ENCODE data around the gene SPRR2D.
"Not testable (repeated sequence)": the region's sequence is repeated elsewhere in the genome, so short reads cannot be mapped to it uniquely, and the experiment has no call there.

SPRR2D gene

DNA sequence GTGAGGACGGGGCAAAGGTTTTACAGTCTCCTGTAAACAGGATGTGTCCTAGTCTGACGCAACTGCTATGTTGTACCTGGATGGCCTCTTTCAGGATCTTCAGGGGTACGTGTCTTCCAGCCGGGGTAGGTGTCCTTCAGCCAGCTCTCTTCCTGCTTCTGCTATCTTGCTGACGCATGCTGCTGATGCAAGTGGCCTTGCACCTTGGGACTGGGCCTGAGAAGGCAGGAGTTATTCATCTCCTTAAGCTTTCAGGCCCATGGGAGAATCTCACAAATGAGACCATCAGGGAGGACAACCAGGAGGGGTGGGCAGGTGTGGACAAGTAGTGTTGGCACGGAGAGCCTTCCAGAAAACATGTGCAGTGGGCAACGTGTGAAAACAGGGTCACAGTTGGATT, 17.8 kb downstream of the SPRR2D start:
- TF ChIP-seq, protein P1, sequence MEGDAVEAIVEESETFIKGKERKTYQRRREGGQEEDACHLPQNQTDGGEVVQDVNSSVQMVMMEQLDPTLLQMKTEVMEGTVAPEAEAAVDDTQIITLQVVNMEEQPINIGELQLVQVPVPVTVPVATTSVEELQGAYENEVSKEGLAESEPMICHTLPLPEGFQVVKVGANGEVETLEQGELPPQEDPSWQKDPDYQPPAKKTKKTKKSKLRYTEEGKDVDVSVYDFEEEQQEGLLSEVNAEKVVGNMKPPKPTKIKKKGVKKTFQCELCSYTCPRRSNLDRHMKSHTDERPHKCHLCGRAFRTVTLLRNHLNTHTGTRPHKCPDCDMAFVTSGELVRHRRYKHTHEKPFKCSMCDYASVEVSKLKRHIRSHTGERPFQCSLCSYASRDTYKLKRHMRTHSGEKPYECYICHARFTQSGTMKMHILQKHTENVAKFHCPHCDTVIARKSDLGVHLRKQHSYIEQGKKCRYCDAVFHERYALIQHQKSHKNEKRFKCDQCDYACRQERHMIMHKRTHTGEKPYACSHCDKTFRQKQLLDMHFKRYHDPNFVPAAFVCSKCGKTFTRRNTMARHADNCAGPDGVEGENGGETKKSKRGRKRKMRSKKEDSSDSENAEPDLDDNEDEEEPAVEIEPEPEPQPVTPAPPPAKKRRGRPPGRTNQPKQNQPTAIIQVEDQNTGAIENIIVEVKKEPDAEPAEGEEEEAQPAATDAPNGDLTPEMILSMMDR (IDR thresholded peaks at IDR 0.05; ENCODE audit: low read depth, low read length, missing control alignments) = no peak
- DNase-seq (ENCODE audit: low read depth) = no peak
- in situ Hi-C loops (cut with HindIII; ENCODE audit: low sequenced_read_pairs) = no loop called here
- H3K4me3 ChIP-seq (ENCODE audit: low read depth, low read length) = no peak overlapping the region

DNA sequence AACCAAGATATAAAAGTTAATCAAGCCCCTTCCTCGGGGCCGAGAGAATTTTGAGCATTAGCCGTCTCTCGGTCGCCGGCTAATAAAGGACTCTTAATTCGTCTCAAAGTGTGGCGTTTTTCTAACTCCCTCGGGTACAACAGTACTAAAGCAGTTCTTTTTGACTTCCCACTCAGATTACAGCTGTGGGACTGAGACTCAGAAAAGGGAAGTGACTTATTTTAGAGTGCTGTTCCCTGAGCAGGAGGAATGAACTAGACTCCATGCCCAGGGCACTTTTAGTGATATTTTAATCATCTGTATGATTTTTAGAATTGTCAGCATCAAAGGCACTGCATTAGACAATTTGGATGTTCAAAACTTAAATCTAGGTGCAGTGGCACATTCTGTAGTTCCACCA, 18.6 kb downstream of the SPRR2D start:
- H3K4me3 ChIP-seq (ENCODE audit: low read depth, low read length); in situ Hi-C loops (cut with HindIII; ENCODE audit: low sequenced_read_pairs); DNase-seq (ENCODE audit: low read depth): not testable (repeated sequence)

DNA sequence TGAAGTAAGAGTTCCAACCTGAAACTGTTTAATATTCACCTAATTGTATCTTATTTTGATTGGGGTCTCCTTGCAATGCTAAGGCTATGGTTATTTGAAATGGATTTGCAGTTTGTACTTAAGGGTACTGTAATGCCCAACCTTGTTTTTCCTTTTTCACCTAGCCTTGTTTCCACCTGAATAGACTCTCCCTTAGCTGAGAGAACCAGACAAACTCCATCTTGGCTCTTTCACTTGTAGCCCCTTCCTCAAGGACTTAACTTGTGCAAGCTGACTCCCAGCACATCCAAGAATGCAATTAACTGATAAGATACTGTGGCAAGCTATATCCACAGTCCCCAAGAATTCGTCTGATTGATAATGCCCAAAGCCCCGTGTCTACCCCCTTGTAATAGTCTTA, 19.1 kb downstream of the SPRR2D start:
- in situ Hi-C loops (cut with HindIII; ENCODE audit: low sequenced_read_pairs); DNase-seq (ENCODE audit: low read depth); H3K4me3 ChIP-seq (ENCODE audit: low read depth, low read length): not testable (repeated sequence)

DNA sequence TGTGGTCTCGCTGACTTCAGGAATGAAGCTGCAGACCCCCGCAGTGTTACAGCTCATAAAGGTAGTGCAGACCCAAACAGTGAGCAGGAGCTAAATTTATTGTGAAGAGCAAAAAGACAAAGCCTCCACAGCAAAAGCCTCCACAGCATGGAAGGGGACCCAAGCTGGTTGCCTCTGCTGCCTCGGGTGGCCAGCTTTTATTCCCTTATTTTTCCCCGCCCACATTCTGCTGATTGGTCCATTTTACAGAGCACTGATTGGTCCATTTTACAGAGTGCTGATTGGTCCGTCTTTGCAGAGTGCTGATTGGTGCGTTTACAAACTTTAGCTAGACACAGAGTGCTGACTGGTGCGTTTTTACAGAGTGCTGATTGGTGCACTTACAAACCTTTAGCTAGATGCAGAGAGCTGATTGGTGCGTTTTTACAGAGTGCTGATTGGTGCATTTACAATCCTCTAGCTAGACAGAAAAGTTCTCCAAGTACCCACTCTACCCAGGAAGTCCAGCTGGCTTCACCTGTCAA, 29.6 kb downstream of the SPRR2D start:
- DNase-seq (ENCODE audit: low read depth); in situ Hi-C loops (cut with HindIII; ENCODE audit: low sequenced_read_pairs); H3K4me3 ChIP-seq (ENCODE audit: low read depth, low read length): not testable (repeated sequence)

DNA sequence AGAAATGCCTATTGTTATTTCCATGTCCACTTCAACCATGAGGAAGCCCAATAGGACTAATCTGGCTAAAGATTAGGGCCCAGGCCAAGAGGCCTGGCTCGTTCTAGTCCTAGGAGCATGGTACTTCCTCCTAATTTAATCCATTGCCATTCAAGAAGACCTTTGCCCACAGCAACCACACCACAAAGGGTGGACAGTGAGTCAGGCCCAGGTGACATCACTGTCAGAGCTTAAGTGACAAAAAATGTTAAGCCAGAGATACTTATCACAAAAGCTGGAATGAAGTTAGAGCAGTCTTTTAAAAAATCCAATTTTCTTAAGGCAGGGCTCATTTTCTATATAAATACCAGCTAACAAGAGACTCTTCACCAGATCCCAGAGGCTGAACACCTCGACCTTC, 39.5 kb downstream of the SPRR2D start, which contains the start of gene SPRR3:
TSS of gene SPRR3 (plus strand) at position 368 of the 400 bp plus-strand sequence. CDS start 1,272 bp downstream, outside the sequence.
- in situ Hi-C loops (cut with HindIII; ENCODE audit: low sequenced_read_pairs) = no loop called here
- no peak within 1 kb of the TSS for H3K4me3 ChIP-seq (ENCODE audit: low read depth, low read length)

DNA sequence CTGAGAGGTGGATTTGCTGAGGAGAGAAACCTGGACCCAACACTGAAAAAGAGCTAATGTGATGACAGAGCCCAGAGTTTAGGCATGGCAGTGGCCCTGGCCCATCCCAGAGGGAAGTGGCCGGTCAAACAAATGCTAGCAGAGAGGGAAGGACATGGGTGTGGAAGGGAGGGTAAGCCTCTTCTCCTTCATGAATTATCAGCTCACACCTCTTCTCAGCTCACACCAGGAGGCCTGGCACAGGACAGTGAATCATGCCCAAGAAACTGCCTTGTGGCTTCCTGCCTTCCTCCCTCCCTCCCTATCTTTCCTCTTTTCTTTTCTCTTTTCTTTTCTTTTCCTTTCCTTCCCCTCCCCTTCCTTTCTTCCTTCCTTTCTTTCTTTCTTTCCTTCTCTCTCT, 40.6 kb downstream of the SPRR2D start:
- H3K4me3 ChIP-seq (ENCODE audit: low read depth, low read length) = no peak overlapping the region
- no peak for DNase-seq (ENCODE audit: low read depth)
- TF ChIP-seq, protein P1 (IDR thresholded peaks at IDR 0.05; ENCODE audit: low read depth, low read length, missing control alignments) = no peak
- in situ Hi-C loops (cut with HindIII; ENCODE audit: low sequenced_read_pairs) = no loop called here

More for the DNA sequence above, 39.5 kb downstream of the SPRR2D start, which contains the start of gene SPRR3:
- DNase-seq (ENCODE audit: low read depth) = no peak
- TF ChIP-seq, protein P1 (IDR thresholded peaks at IDR 0.05; ENCODE audit: low read depth, low read length, missing control alignments) = no peak

DNA sequence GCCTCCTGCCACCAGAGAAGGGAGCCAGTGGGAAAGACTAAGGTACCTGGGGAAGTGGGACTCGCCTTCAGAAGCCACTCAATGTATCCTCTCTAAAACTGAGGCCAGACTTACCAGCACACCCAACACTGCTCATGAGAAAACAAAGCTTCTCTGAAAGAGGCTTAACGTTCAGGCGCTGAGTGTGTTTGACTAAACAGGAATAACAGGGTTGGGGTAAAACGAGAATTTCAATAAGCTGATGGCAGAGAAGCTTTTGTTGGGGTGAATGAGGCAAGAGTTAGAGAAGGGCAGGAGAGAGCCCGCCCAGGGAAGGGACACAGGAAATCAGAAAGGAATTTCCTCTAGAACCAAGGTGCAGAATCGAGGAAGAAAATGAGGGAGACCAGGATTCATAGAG, 41.1 kb downstream of the SPRR2D start:
- DNase-seq (ENCODE audit: low read depth) = no peak
- TF ChIP-seq, protein P1 (IDR thresholded peaks at IDR 0.05; ENCODE audit: low read depth, low read length, missing control alignments) = no peak
- no peak overlapping the region for H3K4me3 ChIP-seq (ENCODE audit: low read depth, low read length)
- in situ Hi-C loops (cut with HindIII; ENCODE audit: low sequenced_read_pairs) = no loop called here

DNA sequence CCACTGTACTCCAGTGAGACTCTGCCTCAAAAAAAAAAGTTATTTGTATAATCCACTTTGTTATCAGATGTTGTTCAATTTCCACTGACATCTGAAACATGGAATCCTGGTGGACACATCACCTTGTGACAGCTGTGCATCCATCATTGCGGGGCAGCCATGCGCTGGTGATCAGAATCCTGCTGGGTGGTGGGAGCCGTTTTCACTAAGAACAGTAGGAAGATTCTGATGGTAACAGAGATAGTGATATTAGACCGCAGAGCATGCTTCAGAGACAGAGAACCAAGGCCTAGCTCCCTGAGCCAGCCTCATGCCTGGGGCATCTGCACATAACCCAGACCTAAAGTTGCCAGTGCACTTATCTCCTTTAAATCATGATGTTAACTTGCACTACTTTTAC, 42.4 kb downstream of the SPRR2D start:
- TF ChIP-seq, protein P1 (IDR thresholded peaks at IDR 0.05; ENCODE audit: low read depth, low read length, missing control alignments) = no peak
- in situ Hi-C loops (cut with HindIII; ENCODE audit: low sequenced_read_pairs) = no loop called here
- DNase-seq (ENCODE audit: low read depth) = no peak
- no peak overlapping the region for H3K4me3 ChIP-seq (ENCODE audit: low read depth, low read length)

Measured in astrocyte of the cerebellum (primary cell).